ENCODE data around the gene GSG1L. TPM values are rescaled to one million over a fixed set of nuclear protein-coding genes. Genes with fewer than 3 reads are reported as not detected.

GSG1L gene
- total RNA-seq, 1 donor from 2014 or later: not detected

- H3K36me3 ChIP-seq (ENCODE audit: control insufficient read depth, insufficient read depth, low read length): no peaks in the 10 kb centered on the region
- DNase-seq (ENCODE audit: low read depth): no peak
- H3K27me3 ChIP-seq (ENCODE audit: control insufficient read depth, insufficient read depth, low read length): no peaks in the 10 kb centered on the region
- no peak for TF ChIP-seq CTCF (IDR thresholded peaks at IDR 0.05; ENCODE audit: insufficient read depth, low read length, poor library complexity, severe bottlenecking)
- H3K4me3 ChIP-seq (ENCODE audit: low read depth, low read length): no peak overlapping the region
These were observed 288.3 kb downstream of the GSG1L start for GRCh38 chr16:27775254-27775653.

GRCh38 chr16:27774779-27775178 lies 288.7 kb downstream of the GSG1L start:
- DNase-seq (ENCODE audit: low read depth): no peak
- TF ChIP-seq CTCF (IDR thresholded peaks at IDR 0.05; ENCODE audit: insufficient read depth, low read length, poor library complexity, severe bottlenecking): no peak
- H3K27me3 ChIP-seq (ENCODE audit: control insufficient read depth, insufficient read depth, low read length): no peaks in the 10 kb centered on the region
- H3K36me3 ChIP-seq (ENCODE audit: control insufficient read depth, insufficient read depth, low read length): no peaks in the 10 kb centered on the region
- no peak overlapping the region for H3K4me3 ChIP-seq (ENCODE audit: low read depth, low read length)

GRCh38 chr16:27773344-27773743 lies 290.2 kb downstream of the GSG1L start:
- no peak for TF ChIP-seq CTCF (IDR thresholded peaks at IDR 0.05; ENCODE audit: insufficient read depth, low read length, poor library complexity, severe bottlenecking)
- Histone ChIP-seq H3K4me3 (ENCODE audit: low read depth, low read length) (no peak overlapping the region), H3K27me3 (ENCODE audit: control insufficient read depth, insufficient read depth, low read length) (no peaks in the 10 kb centered on the region), H3K36me3 (ENCODE audit: control insufficient read depth, insufficient read depth, low read length) (no peaks in the 10 kb centered on the region)
- DNase-seq (ENCODE audit: low read depth): no peak

GRCh38 chr16:27772093-27772825 lies 291.3 kb downstream of the GSG1L start:
- DNase-seq (ENCODE audit: low read depth): no peak
- no peaks in the 10 kb centered on the region for H3K27me3 ChIP-seq (ENCODE audit: control insufficient read depth, insufficient read depth, low read length)
- no peak overlapping the region for H3K4me3 ChIP-seq (ENCODE audit: low read depth, low read length)
- H3K36me3 ChIP-seq (ENCODE audit: control insufficient read depth, insufficient read depth, low read length): no peaks in the 10 kb centered on the region
- TF ChIP-seq CTCF (IDR thresholded peaks at IDR 0.05; ENCODE audit: insufficient read depth, low read length, poor library complexity, severe bottlenecking): no peak

- no peak for DNase-seq (ENCODE audit: low read depth)
- Histone ChIP-seq H3K27me3 (ENCODE audit: control insufficient read depth, insufficient read depth, low read length) (no peaks in the 10 kb centered on the region), H3K4me3 (ENCODE audit: low read depth, low read length) (no peak overlapping the region), H3K36me3 (ENCODE audit: control insufficient read depth, insufficient read depth, low read length) (no peaks in the 10 kb centered on the region)
- TF ChIP-seq CTCF (IDR thresholded peaks at IDR 0.05; ENCODE audit: insufficient read depth, low read length, poor library complexity, severe bottlenecking): no peak
These were observed 292.2 kb downstream of the GSG1L start for GRCh38 chr16:27771201-27771910.

Measured in kidney epithelial cell (primary cell).